GM13976 (cell line): Measurements from ENCODE around the gene SAA1.
"Not testable (repeated sequence)": the region's sequence is repeated elsewhere in the genome, so short reads cannot be mapped to it uniquely, and the experiment has no call there.

Experiments used
- DNase-seq: peaks from one replicate; pipeline ENCODE4 v3.0.0; 2012; ENCODE audit warnings: low spot score
- CTCF ChIP-seq: IDR thresholded peaks from 2 replicates; pipeline ENCODE4 v1.5.1; 2012; ENCODE audit warnings: borderline replicate concordance, mild to moderate bottlenecking; ENCODE audit not compliant: insufficient read depth; ENCODE audit errors: extremely low read depth, missing control alignments, control extremely low read depth
- in situ Hi-C: fragments of 300-500 bp; cut with MboI; formaldehyde crosslinking; loops from one replicate; pipeline ENCODE4 v1.12.0; 2022; ENCODE audit warnings: low sequenced_read_pairs, mixed read lengths, inconsistent platforms; ENCODE audit not compliant: unreplicated experiment

The SAA1 gene

DNA sequence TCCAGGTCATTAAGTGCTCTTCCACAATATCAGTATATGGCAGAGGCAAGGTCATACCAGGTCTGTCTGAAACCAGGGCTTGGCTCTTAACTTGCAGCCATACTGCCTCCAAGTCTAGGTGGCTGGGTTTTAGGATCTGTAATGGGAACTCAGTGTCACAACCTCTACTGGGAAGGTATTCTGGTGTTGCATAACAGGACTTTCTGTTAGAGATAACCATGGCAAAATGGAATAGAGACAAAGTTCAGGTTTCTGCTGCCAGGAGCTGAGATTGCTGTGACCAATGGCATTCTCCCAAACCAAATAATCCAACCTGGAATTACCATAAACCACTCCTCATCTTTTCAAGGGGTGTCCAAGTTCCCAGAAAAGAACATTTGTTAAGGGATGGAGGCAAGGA is 6.8 kb upstream of the SAA1 start:
- DNase-seq = no peak
- no peak for TF ChIP-seq CTCF
- in situ Hi-C loops = no loop called here

GRCh38 chr11:18261721-18262120 is 4.3 kb upstream of the SAA1 start:
- TF ChIP-seq CTCF = no peak
- DNase-seq = no peak
- in situ Hi-C loops = no loop called here

- DNase-seq, in situ Hi-C loops: not testable (repeated sequence)
Observed at GRCh38 chr11:18262681-18263350, 3.2 kb upstream of the SAA1 start.

DNA sequence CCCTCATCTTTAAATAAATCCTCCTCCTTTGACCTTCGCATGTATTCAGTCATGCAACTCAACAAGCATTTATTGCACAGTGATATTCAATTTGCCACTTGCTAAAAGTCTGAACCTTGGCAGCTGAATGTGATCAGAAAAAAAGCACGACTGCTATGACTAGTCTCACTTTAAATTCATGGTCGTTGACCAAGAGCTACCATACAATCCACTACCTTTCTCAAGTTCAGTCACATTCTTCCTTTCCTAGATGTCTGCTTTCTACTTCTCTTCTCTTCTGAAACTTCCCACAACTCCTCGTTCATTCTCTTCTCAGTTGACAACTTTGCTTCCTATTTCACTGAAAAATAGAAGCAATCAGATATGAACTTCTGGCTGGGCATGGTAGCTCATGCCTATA is 2.0 kb upstream of the SAA1 start:
- no peak for TF ChIP-seq CTCF
- peak; percentile 40 for DNase-seq
- in situ Hi-C loops = no loop called here

- no peak for TF ChIP-seq CTCF
- in situ Hi-C loops = no loop called here
- no peak for DNase-seq
Observed at GRCh38 chr11:18264677-18265555, 1.1 kb upstream of the SAA1 start.

- in situ Hi-C loops, DNase-seq: not testable (repeated sequence)
Observed at GRCh38 chr11:18267335-18268133, 1.5 kb downstream of the SAA1 start.

- in situ Hi-C loops = not testable (repeated sequence)
Observed at GRCh38 chr11:18269252-18269651, 3.2 kb downstream of the SAA1 start.

GRCh38 chr11:18270102-18270501 is 4.0 kb downstream of the SAA1 start:
- no peak for DNase-seq
- in situ Hi-C loops = no loop called here
- no peak for TF ChIP-seq CTCF

More at GRCh38 chr11:18269252-18269651, 3.2 kb downstream of the SAA1 start:
- not testable (repeated sequence) for DNase-seq
